H1 (cell line): ENCODE data around the gene ASB14. TPM values are rescaled to one million over a fixed set of nuclear protein-coding genes. Genes with fewer than 3 reads are reported as not detected.
A peak's percentile ranks its signal among the peaks of the same experiment; 100 is the strongest.

Source experiments
- CTCF ChIA-PET: fragments of 300-600 bp; sonication (Branson Sonifier 250); formaldehyde crosslinking; loops from one replicate; lab custom pipeline; 2021; ENCODE audit not compliant: partially characterized antibody; lab: Charles Lee
- POLR2A ChIA-PET: fragments of 300-600 bp; sonication (Branson Sonifier 250); formaldehyde crosslinking; loops from one replicate; lab custom pipeline; 2021; ENCODE audit warnings: inconsistent platforms; ENCODE audit not compliant: partially characterized antibody; lab: Charles Lee
- DNase-seq, 2 experiments: peaks; one replicate each; pipeline versions ENCODE4 v3.0.0 to v3.0.0-alpha.2; 2010 to 2022; ENCODE audit warnings: low spot score in 2 of 2, low read depth in 1 of 2, mixed read lengths in 1 of 2
- FAIRE-seq: peaks from 2 replicates; lab custom pipeline; 2011; peaks lifted over from hg19 to GRCh38; lab: Jason Lieb, UNC
- H2AFZ ChIP-seq: 2 replicates; pipeline ENCODE4 v1.8.1; 2012; ENCODE audit warnings: low read length, inconsistent platforms
- H2AK5ac ChIP-seq: 2 replicates; pipeline ENCODE4 v1.6.1; 2013; ENCODE audit warnings: low read depth, low read length
- H2BK120ac ChIP-seq: replicated peaks from 2 replicates; pipeline ENCODE3; 2013; ENCODE audit warnings: low read depth, low read length, inconsistent platforms
- H2BK12ac ChIP-seq: 2 replicates; pipeline ENCODE4 v1.6.1; 2013; ENCODE audit warnings: low read depth, low read length
- H2BK15ac ChIP-seq: 2 replicates; pipeline ENCODE4 v1.6.1; 2013; ENCODE audit warnings: low read length
- H2BK20ac ChIP-seq: 2 replicates; pipeline ENCODE4 v1.6.1; 2013; ENCODE audit warnings: low read length
- H2BK5ac ChIP-seq: 2 replicates; pipeline ENCODE4 v1.6.1; 2013; ENCODE audit warnings: low read depth, low read length
- H3K14ac ChIP-seq: 2 replicates; pipeline ENCODE4 v1.6.1; 2013; ENCODE audit warnings: inconsistent platforms; ENCODE audit not compliant: insufficient read length
- H3K18ac ChIP-seq: 2 replicates; pipeline ENCODE4 v1.6.1; 2013; ENCODE audit warnings: low read length; ENCODE audit errors: extremely low read depth
- H3K23ac ChIP-seq: 2 replicates; pipeline ENCODE4 v1.6.1; 2013; ENCODE audit warnings: inconsistent platforms; ENCODE audit not compliant: insufficient read length
- H3K23me2 ChIP-seq: 2 replicates; pipeline ENCODE4 v1.6.1; 2013; ENCODE audit warnings: low read depth, low read length
- H3K27ac ChIP-seq: 2 replicates; pipeline ENCODE4 v1.6.1; 2011; ENCODE audit warnings: low read depth, low read length, inconsistent platforms
- H3K27me3 ChIP-seq, 4 experiments: replicated peaks in 1 of 4; 1 replicate in 1 of 4; 2 replicates in 3 of 4; pipeline versions ENCODE4 v1.6.1 to v1.8.1; 2011 to 2013; ENCODE audit warnings: low read length in 3 of 4, mild to moderate bottlenecking in 3 of 4, inconsistent platforms in 2 of 4, mixed read lengths in 2 of 4, moderate library complexity in 1 of 4; ENCODE audit not compliant: control insufficient read depth in 3 of 4, insufficient read depth in 3 of 4; ENCODE audit errors: extremely low read depth in 1 of 4
- H3K36me3 ChIP-seq, 4 experiments: 2 replicates each; pipeline versions ENCODE4 v1.6.1 to v1.8.1; 2011 to 2013; ENCODE audit warnings: mild to moderate bottlenecking in 4 of 4, low read length in 3 of 4, moderate library complexity in 2 of 4, control low read depth in 1 of 4, inconsistent platforms in 1 of 4; ENCODE audit not compliant: insufficient read depth in 4 of 4, control insufficient read depth in 2 of 4
- H3K4ac ChIP-seq: replicated peaks from 2 replicates; pipeline ENCODE3; 2013; ENCODE audit warnings: low read length, low read depth, mixed read lengths, inconsistent platforms; ENCODE audit not compliant: insufficient read length
- H3K4me1 ChIP-seq, 4 experiments: replicated peaks in 1 of 4; 1 replicate in 1 of 4; 2 replicates in 3 of 4; pipeline versions ENCODE4 v1.6.1 to v1.8.1; 2011 to 2013; ENCODE audit warnings: low read length in 3 of 4, inconsistent platforms in 2 of 4, mixed read lengths in 1 of 4; ENCODE audit not compliant: insufficient read depth in 4 of 4, control insufficient read depth in 3 of 4
- H3K4me2 ChIP-seq, 2 experiments: 2 replicates each; pipeline versions ENCODE4 v1.6.1 to v1.8.1; 2011 to 2013; ENCODE audit warnings: low read depth in 2 of 2, low read length in 2 of 2, control low read depth in 1 of 2, inconsistent platforms in 1 of 2, mild to moderate bottlenecking in 1 of 2; ENCODE audit not compliant: insufficient read depth in 1 of 2
- H3K4me3 ChIP-seq, 4 experiments: fragments of 200-600, 300-600 bp in 1 of 4; sonication (generic), shearing (Covaris generic), sonication (Bioruptor Twin) in 1 of 4; 2 replicates each; pipeline versions ENCODE4 v1.5.1 to v1.8.1; 2011 to 2016; ENCODE audit warnings: low read length in 4 of 4, low read depth in 3 of 4, control low read depth in 2 of 4, inconsistent platforms in 2 of 4, mild to moderate bottlenecking in 2 of 4, mixed read lengths in 1 of 4, moderate library complexity in 1 of 4; ENCODE audit not compliant: insufficient read depth in 2 of 4; ENCODE audit errors: extremely low read depth in 1 of 4
- H3K56ac ChIP-seq: replicated peaks from 2 replicates; pipeline ENCODE3; 2013; ENCODE audit warnings: low read depth, mild to moderate bottlenecking, mixed read lengths, low read length, inconsistent platforms; ENCODE audit not compliant: insufficient read length
- H3K79me1 ChIP-seq: 2 replicates; pipeline ENCODE4 v1.6.1; 2013; ENCODE audit warnings: low read depth, low read length, control low read depth
- H3K79me2 ChIP-seq, 2 experiments: 2 replicates each; pipeline versions ENCODE4 v1.6.1 to v1.8.1; 2012 to 2013; ENCODE audit warnings: low read length in 2 of 2, mild to moderate bottlenecking in 2 of 2, inconsistent platforms in 1 of 2; ENCODE audit not compliant: insufficient read depth in 2 of 2, control insufficient read depth in 1 of 2
- H3K9ac ChIP-seq, 4 experiments: replicated peaks in 1 of 4; 1 replicate in 1 of 4; 2 replicates in 3 of 4; pipeline versions ENCODE4 v1.6.1 to v1.8.1; 2011 to 2013; ENCODE audit warnings: low read depth in 3 of 4, low read length in 3 of 4, control low read depth in 2 of 4, mild to moderate bottlenecking in 2 of 4, moderate library complexity in 2 of 4, inconsistent platforms in 1 of 4; ENCODE audit errors: extremely low read depth in 1 of 4
- H3K9me3 ChIP-seq, 2 experiments: 2 replicates each; pipeline versions ENCODE4 v1.6.1 to v1.8.1; 2012 to 2013; ENCODE audit warnings: mild to moderate bottlenecking in 2 of 2, moderate library complexity in 2 of 2, control low read depth in 1 of 2, inconsistent platforms in 1 of 2, low read depth in 1 of 2, low read length in 1 of 2, mixed read lengths in 1 of 2; ENCODE audit not compliant: insufficient read depth in 2 of 2
- H4K20me1 ChIP-seq, 2 experiments: replicated peaks in 1 of 2; 2 replicates each; pipeline versions ENCODE3 to v1.8.1; 2011 to 2013; ENCODE audit warnings: inconsistent platforms in 2 of 2, low read length in 2 of 2, mild to moderate bottlenecking in 1 of 2; ENCODE audit not compliant: insufficient read depth in 2 of 2, control insufficient read depth in 1 of 2
- H4K5ac ChIP-seq: 2 replicates; pipeline ENCODE4 v1.6.1; 2013; ENCODE audit warnings: low read length, low read depth, mixed read lengths, inconsistent platforms; ENCODE audit not compliant: insufficient read length
- H4K8ac ChIP-seq: 2 replicates; pipeline ENCODE4 v1.8.0; 2013; ENCODE audit warnings: mild to moderate bottlenecking, moderate library complexity, low read length, inconsistent platforms; ENCODE audit not compliant: insufficient read depth; ENCODE audit errors: extremely low read depth
- H4K91ac ChIP-seq: replicated peaks from 2 replicates; pipeline ENCODE3; 2013; ENCODE audit warnings: low read length, mixed read lengths, inconsistent platforms; ENCODE audit not compliant: insufficient read length
- GABPA ChIP-seq: IDR thresholded peaks from 2 replicates; pipeline ENCODE4 v1.6.1; 2011; ENCODE audit warnings: mild to moderate bottlenecking, low read length, moderate library complexity, borderline replicate concordance; ENCODE audit not compliant: insufficient read depth
- POLR2AphosphoS5 ChIP-seq: IDR thresholded peaks from 2 replicates; pipeline ENCODE4 v1.6.1; 2011; ENCODE audit warnings: low read depth, low read length
- SP2 ChIP-seq: IDR thresholded peaks from 2 replicates; pipeline ENCODE4 v1.6.1; 2012; ENCODE audit warnings: mild to moderate bottlenecking, low read length, inconsistent platforms
- SUZ12 ChIP-seq: fragments of 200-600 bp; sonication (generic); IDR thresholded peaks from 2 replicates; pipeline ENCODE4 v1.6.1; 2012; ENCODE audit warnings: mild to moderate bottlenecking, inconsistent platforms, low read length, moderate library complexity, mixed read lengths
- TAF1 ChIP-seq: IDR thresholded peaks from 2 replicates; pipeline ENCODE4 v1.6.1; 2011; ENCODE audit warnings: mild to moderate bottlenecking, low read depth, low read length
- WGBS, 2 experiments: shearing (Covaris generic) in 1 of 2; methylation state at CpG; one replicate each; pipeline versions ENCODE4 v1.1.6 to v1.1.7; 2013 to 2015; ENCODE audit warnings: low lambda C conversion rate in 2 of 2, mixed read lengths in 2 of 2, inconsistent platforms in 1 of 2, low coverage in 1 of 2, missing lambda C conversion rate in 1 of 2; ENCODE audit not compliant: insufficient replicate concordance in 2 of 2, insufficient coverage in 1 of 2, insufficient read length in 1 of 2; ENCODE audit errors: extremely low coverage in 1 of 2, missing lambda C conversion rate in 1 of 2; 5-methylcytosine and 5-hydroxymethylcytosine counted together
- polyA plus RNA-seq, 7 experiments: library from polyadenylated mRNA; depleted of rRNA in 3 of 7; stranded (reverse) in 5 of 7; unstranded in 2 of 7; fragments of >200 nt in 5 of 7; fragments of 200-250 nt in 2 of 7; gene quantifications; 1 replicate in 5 of 7; 2 replicates in 1 of 7; 4 replicates in 1 of 7; pipeline versions ENCODE4 v1.2.1 to v1.2.3, GENCODE V29; 2011 to 2013; ENCODE audit warnings: missing spikeins in 2 of 7, mixed read lengths in 2 of 7
- total RNA-seq: library from RNA; stranded (reverse); fragmentation: NEBNext Ultra II Directional; extraction: Animal tissue kit (Norgen Biotek cat#: 25700); gene quantifications from 2 replicates; pipeline ENCODE4 v1.2.1, GENCODE V29; 2021

Gene ASB14
- total and polyA plus RNA-seq, 2 of the 8 experiments (the other 6 are each of a cell fraction or from before 2014, with no cell fraction given) = not detected

GRCh38 chr3:57227204-57227929 is 65.1 kb downstream of the ASB14 start, which contains the start of gene APPL1:
Gene APPL1 (plus strand): TSS chr3:57227729. CDS start chr3:57227884, 155 bp downstream.
- Histone ChIP-seq H4K5ac (peak within 1 kb of the TSS; percentile 92), H3K79me2 (peaks cover 0 to 25% of the 10 kb centered on the region in 2 experiments; a peak in 2 of 4 replicates), H4K91ac (peak within 1 kb of the TSS; percentile 87), H3K56ac (peak within 1 kb of the TSS; percentile 47), H3K23me2 (peaks cover 5% of the 10 kb centered on the region; the same call in 1 of the 2 replicates), H3K4me2 (peak within 1 kb of the TSS; percentile 71 to 80), H3K27ac (0 out of 2 replicates have a peak within 1 kb of the TSS, but pooled peaks have one; percentile 3), H3K18ac (peak within 1 kb of the TSS; percentile 71; the same call in 1 of the 2 replicates), H3K9me3 (no peaks in the 10 kb centered on the region), H4K8ac (peak within 1 kb of the TSS; percentile 94; the same call in 1 of the 2 replicates), H3K27me3 (peaks cover 0 to 2% (median 0%) of the 10 kb centered on the region in 4 experiments; a peak in 1 of 7 replicates), H3K4ac (no peak within 1 kb of the TSS), H3K79me1 (no peaks in the 10 kb centered on the region), H4K20me1 (peaks cover 2 to 3% of the 10 kb centered on the region in 2 experiments), H2BK15ac (no peak within 1 kb of the TSS; the same call in 1 of the 2 replicates), H2BK12ac (no peak within 1 kb of the TSS), H2BK20ac (no peak within 1 kb of the TSS), H3K4me3 (peak within 1 kb of the TSS; percentile 70 to 91 (median 82)), H2BK120ac (no peak within 1 kb of the TSS), H3K36me3 (no peaks in the 10 kb centered on the region), H3K14ac (no peak within 1 kb of the TSS), H3K9ac (peak within 1 kb of the TSS; percentile 47 to 87 (median 68)), H2AK5ac (no peak within 1 kb of the TSS), H2BK5ac (0 out of 2 replicates have a peak within 1 kb of the TSS, but pooled peaks have one; percentile 44), H3K23ac (no peak within 1 kb of the TSS), H3K4me1 (peaks cover 0 to 3% (median 1%) of the 10 kb centered on the region in 4 experiments; a peak in 2 of 7 replicates), H2AFZ (peak within 1 kb of the TSS; percentile 78; the same call in 1 of the 2 replicates)
- DNase-seq = peak; percentile 64 to 98
- no peak for FAIRE-seq
- POLR2A ChIA-PET = interaction anchor here (0.6 to 1.6 kb wide), 4 partner anchors 10 to 169 kb away, joined by 3 read pairs; no protein-coding TSS in a partner anchor
- WGBS, 2 experiments = 1% methylated on average over 56 of the region's 71 CpGs; no CpG with 5 or more reads in 1 of the 2 experiments
- CTCF ChIA-PET = interaction anchor here (0.7 to 3.2 kb wide), 6 partner anchors 28 to 127 kb away, joined by 3 to 23 read pairs (median 3); partner anchors contain the start of gene HESX1
- TF ChIP-seq POLR2AphosphoS5 = peak; percentile 61; the same call in 1 of the 2 replicates
- peak; percentile 68 for TF ChIP-seq TAF1
- no peak for TF ChIP-seq SUZ12
- TF ChIP-seq GABPA = no peak
- TF ChIP-seq SP2 = peak; percentile 49
